HEK293 (cell line): ENCODE results near the gene SMIM14.
A peak's percentile ranks its signal among the peaks of the same experiment; 100 is the strongest.
"Not testable (repeated sequence)": the region's sequence is repeated elsewhere in the genome, so short reads cannot be mapped to it uniquely, and the experiment has no call there.

Source experiments
- CTCF ChIA-PET: fragments of 350-600 bp; formaldehyde crosslinking; extraction: SDS; loops from one replicate; lab custom pipeline; 2021; ENCODE audit warnings: antibody characterized with exemption; lab: Yijun Ruan, JAX
- POLR2A ChIA-PET: fragments of 300-600 bp; formaldehyde crosslinking; extraction: SDS; loops from one replicate; lab custom pipeline; 2020; ENCODE audit warnings: antibody characterized with exemption, inconsistent platforms; lab: Yijun Ruan, JAX
- H3K27ac ChIP-seq: fragments of 200-500 bp; sonication (Bioruptor generic); 2 replicates; pipeline ENCODE4 v1.5.1; 2014; ENCODE audit warnings: low read depth, low read length, control low read depth, inconsistent platforms; ENCODE audit errors: extremely low read depth
- H3K36me3 ChIP-seq, 2 experiments: fragments of 200-500 bp in 1 of 2; sonication (Bioruptor generic) in 1 of 2; 1 replicate in 1 of 2; 2 replicates in 1 of 2; pipeline ENCODE4 v1.5.1; 2014 to 2017; ENCODE audit warnings: inconsistent platforms in 2 of 2, low read length in 2 of 2; ENCODE audit not compliant: control insufficient read depth in 2 of 2, insufficient read depth in 1 of 2
- H3K4me1 ChIP-seq: fragments of 200-500 bp; sonication (Bioruptor generic); 2 replicates; pipeline ENCODE4 v1.5.1; 2014; ENCODE audit warnings: mild to moderate bottlenecking, low read length, inconsistent platforms; ENCODE audit not compliant: control insufficient read depth, insufficient read depth
- H3K4me3 ChIP-seq: 2 replicates; pipeline ENCODE4 v1.5.1; 2011; ENCODE audit warnings: low read depth, mild to moderate bottlenecking, control low read depth, low read length, moderate library complexity
- H3K9me3 ChIP-seq: fragments of 200-500 bp; sonication (Bioruptor generic); 2 replicates; pipeline ENCODE4 v1.5.1; 2014; ENCODE audit warnings: low read depth, low read length, inconsistent platforms; ENCODE audit not compliant: control insufficient read depth, insufficient read depth
- GLIS1 ChIP-seq: fragments of 450-650 bp; formaldehyde crosslinking; IDR thresholded peaks from 2 replicates; pipeline ENCODE4 v1.5.1; 2016; ENCODE audit warnings: missing biosample characterization, missing genetic modification characterization
- HOXC10 ChIP-seq: sonication (generic); formaldehyde crosslinking; IDR thresholded peaks from 2 replicates; pipeline ENCODE4 v1.8.1; 2023; ENCODE audit warnings: mild to moderate bottlenecking, missing genetic modification reagents
- KLF1 ChIP-seq: fragments of 450-650 bp; formaldehyde crosslinking; IDR thresholded peaks from 2 replicates; pipeline ENCODE4 v1.5.1; 2016; ENCODE audit warnings: missing biosample characterization, missing genetic modification characterization
- KLF10 ChIP-seq: fragments of 450-650 bp; IDR thresholded peaks from 2 replicates; pipeline ENCODE4 v1.5.1; 2018; ENCODE audit warnings: missing biosample characterization, mild to moderate bottlenecking, missing genetic modification characterization
- KLF9 ChIP-seq: fragments of 450-650 bp; formaldehyde crosslinking; IDR thresholded peaks from 2 replicates; pipeline ENCODE4 v1.5.1; 2016; ENCODE audit warnings: missing biosample characterization, missing genetic modification characterization, low read depth
- SCRT2 ChIP-seq: fragments of 450-650 bp; formaldehyde crosslinking; IDR thresholded peaks from 2 replicates; pipeline ENCODE4 v1.5.1; 2016; ENCODE audit warnings: missing biosample characterization, missing genetic modification characterization
- SETDB1 ChIP-seq: IDR thresholded peaks from one replicate; pipeline ENCODE4 v1.6.1; 2017; ENCODE audit warnings: mild to moderate bottlenecking, low read length, moderate library complexity, mixed read lengths; ENCODE audit not compliant: insufficient read length
- WT1 ChIP-seq: fragments of 450-650 bp; formaldehyde crosslinking; IDR thresholded peaks from 2 replicates; pipeline ENCODE4 v1.5.1; 2016; ENCODE audit warnings: missing biosample characterization, missing genetic modification characterization
- YY2 ChIP-seq: fragments of 450-650 bp; formaldehyde crosslinking; IDR thresholded peaks from 2 replicates; pipeline ENCODE4 v1.5.1; 2016; ENCODE audit warnings: missing biosample characterization, missing genetic modification characterization
- ZBTB8A ChIP-seq: fragments of 450-650 bp; formaldehyde crosslinking; IDR thresholded peaks from 2 replicates; pipeline ENCODE4 v1.5.1; 2016; ENCODE audit warnings: missing biosample characterization, missing genetic modification characterization
- ZNF146 ChIP-seq: fragments of 450-650 bp; formaldehyde crosslinking; IDR thresholded peaks from 2 replicates; pipeline ENCODE4 v1.5.1; 2016; ENCODE audit warnings: missing biosample characterization, missing genetic modification characterization
- ZNF311 ChIP-seq: fragments of 450-650 bp; formaldehyde crosslinking; IDR thresholded peaks from 2 replicates; pipeline ENCODE4 v1.5.1; 2017; ENCODE audit warnings: missing biosample characterization, missing genetic modification characterization, borderline replicate concordance
- ZNF362 ChIP-seq: fragments of 450-650 bp; formaldehyde crosslinking; IDR thresholded peaks from 2 replicates; pipeline ENCODE4 v1.5.1; 2016; ENCODE audit warnings: missing biosample characterization, missing genetic modification characterization
- ZNF501 ChIP-seq: fragments of 450-650 bp; formaldehyde crosslinking; IDR thresholded peaks from 2 replicates; pipeline ENCODE4 v1.5.1; 2016; ENCODE audit warnings: missing biosample characterization, missing genetic modification characterization
- ZNF529 ChIP-seq: fragments of 450-650 bp; formaldehyde crosslinking; IDR thresholded peaks from 2 replicates; pipeline ENCODE4 v1.5.1; 2017; ENCODE audit warnings: missing genetic modification characterization, missing biosample characterization; ENCODE audit not compliant: insufficient replicate concordance
- ZNF654 ChIP-seq: fragments of 450-650 bp; formaldehyde crosslinking; IDR thresholded peaks from 2 replicates; pipeline ENCODE4 v1.5.1; 2016; ENCODE audit warnings: low read depth, missing biosample characterization, missing genetic modification characterization
- ZNF76 ChIP-seq: fragments of 450-650 bp; formaldehyde crosslinking; IDR thresholded peaks from 2 replicates; pipeline ENCODE4; 2016; ENCODE audit warnings: low read depth, missing biosample characterization, missing genetic modification characterization, borderline replicate concordance
- ZNF792 ChIP-seq: fragments of 450-650 bp; formaldehyde crosslinking; IDR thresholded peaks from 2 replicates; pipeline ENCODE4 v1.5.1; 2016; ENCODE audit warnings: missing biosample characterization, missing genetic modification characterization
- TF ChIP-seq, protein P1 (sequence below): fragments of 450-650 bp; IDR thresholded peaks from 2 replicates; pipeline ENCODE4 v1.5.1; 2018; ENCODE audit warnings: missing biosample characterization, mild to moderate bottlenecking, missing genetic modification characterization
- TF ChIP-seq, protein P2 (sequence below): fragments of 450-650 bp; formaldehyde crosslinking; IDR thresholded peaks from 2 replicates; pipeline ENCODE4 v1.5.1; 2016; ENCODE audit warnings: missing biosample characterization, missing genetic modification characterization
- TF ChIP-seq, protein P3 (sequence below): fragments of 450-650 bp; formaldehyde crosslinking; IDR thresholded peaks from 2 replicates; pipeline ENCODE4 v1.5.1; 2016; ENCODE audit warnings: missing biosample characterization, missing genetic modification characterization, borderline replicate concordance
- TF ChIP-seq, protein P4 (sequence below): fragments of 450-650 bp; formaldehyde crosslinking; IDR thresholded peaks from 2 replicates; pipeline ENCODE4 v1.5.1; 2016; ENCODE audit warnings: missing biosample characterization, missing genetic modification characterization

SMIM14 gene

GRCh38 chr4:39544580-39545315 lies 93.9 kb downstream of the SMIM14 start (continued):
- TF ChIP-seq, protein P1, sequence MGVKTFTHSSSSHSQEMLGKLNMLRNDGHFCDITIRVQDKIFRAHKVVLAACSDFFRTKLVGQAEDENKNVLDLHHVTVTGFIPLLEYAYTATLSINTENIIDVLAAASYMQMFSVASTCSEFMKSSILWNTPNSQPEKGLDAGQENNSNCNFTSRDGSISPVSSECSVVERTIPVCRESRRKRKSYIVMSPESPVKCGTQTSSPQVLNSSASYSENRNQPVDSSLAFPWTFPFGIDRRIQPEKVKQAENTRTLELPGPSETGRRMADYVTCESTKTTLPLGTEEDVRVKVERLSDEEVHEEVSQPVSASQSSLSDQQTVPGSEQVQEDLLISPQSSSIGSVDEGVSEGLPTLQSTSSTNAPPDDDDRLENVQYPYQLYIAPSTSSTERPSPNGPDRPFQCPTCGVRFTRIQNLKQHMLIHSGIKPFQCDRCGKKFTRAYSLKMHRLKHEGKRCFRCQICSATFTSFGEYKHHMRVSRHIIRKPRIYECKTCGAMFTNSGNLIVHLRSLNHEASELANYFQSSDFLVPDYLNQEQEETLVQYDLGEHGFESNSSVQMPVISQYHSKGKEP (tag by site-specific recombination): peak; percentile 61; the same call in 1 of the 2 replicates
- TF ChIP-seq WT1 (peak; percentile 75), KLF10 (tag by site-specific recombination) (no peak), ZNF146 (tag by site-specific recombination) (no peak), GLIS1 (peak; percentile 50), ZNF501 (no peak)

DNA sequence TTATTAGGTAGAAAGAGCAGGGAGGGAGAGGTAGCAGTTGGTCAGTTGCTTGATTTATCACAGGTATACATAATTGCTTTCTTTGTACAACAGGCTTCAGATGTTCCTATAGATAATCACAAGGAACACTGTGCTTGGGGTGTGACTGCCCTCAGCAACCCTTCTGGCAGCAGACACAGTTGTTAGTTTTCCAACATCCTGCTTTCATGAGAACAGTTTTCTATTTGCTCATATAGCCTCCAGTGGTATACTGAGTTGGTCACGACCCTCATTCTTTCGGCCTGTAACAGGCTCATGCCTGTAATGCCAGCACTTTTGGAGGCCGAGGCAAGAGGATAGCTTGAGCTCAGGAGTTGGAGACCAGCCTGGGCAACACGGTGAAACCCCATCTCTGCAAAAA lies 94.6 kb downstream of the SMIM14 start:
- H3K9me3 ChIP-seq, POLR2A ChIA-PET, H3K4me3 ChIP-seq, CTCF ChIA-PET, H3K27ac ChIP-seq, H3K36me3 ChIP-seq, H3K4me1 ChIP-seq: not testable (repeated sequence)

DNA sequence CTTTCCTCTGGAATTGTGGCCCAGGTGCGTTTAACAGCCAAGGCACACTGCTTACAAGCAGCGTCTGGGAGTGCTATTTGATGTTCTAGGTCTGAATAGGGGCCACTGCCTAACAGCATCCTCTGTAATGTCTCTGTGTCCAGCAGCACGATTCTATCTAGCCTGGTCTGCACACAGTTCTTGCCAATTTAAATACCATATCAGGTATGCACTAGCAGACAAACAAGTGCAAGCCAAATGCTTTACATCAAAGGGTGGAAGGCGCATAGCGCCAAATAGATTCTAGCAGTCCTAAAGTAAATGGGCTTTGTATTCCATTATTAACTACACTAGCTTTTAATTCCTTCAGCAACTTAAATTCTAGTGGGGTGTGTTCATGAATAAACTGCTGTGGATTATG lies 95.6 kb downstream of the SMIM14 start:
- no peaks in the 10 kb centered on the region for H3K36me3 ChIP-seq
- H3K27ac ChIP-seq: no peak overlapping the region
- H3K4me3 ChIP-seq: no peak overlapping the region
- H3K9me3 ChIP-seq: no peaks in the 10 kb centered on the region
- TF ChIP-seq, protein P2, sequence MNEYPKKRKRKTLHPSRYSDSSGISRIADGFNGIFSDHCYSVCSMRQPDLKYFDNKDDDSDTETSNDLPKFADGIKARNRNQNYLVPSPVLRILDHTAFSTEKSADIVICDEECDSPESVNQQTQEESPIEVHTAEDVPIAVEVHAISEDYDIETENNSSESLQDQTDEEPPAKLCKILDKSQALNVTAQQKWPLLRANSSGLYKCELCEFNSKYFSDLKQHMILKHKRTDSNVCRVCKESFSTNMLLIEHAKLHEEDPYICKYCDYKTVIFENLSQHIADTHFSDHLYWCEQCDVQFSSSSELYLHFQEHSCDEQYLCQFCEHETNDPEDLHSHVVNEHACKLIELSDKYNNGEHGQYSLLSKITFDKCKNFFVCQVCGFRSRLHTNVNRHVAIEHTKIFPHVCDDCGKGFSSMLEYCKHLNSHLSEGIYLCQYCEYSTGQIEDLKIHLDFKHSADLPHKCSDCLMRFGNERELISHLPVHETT: no peak
- TF ChIP-seq ZNF792 (tag by site-specific recombination): no peak
- TF ChIP-seq SCRT2 (tag by site-specific recombination): no peak
- no peak for TF ChIP-seq ZBTB8A (tag by site-specific recombination)
- no peak for TF ChIP-seq ZNF362 (tag by site-specific recombination)
- TF ChIP-seq ZNF529 (tag by site-specific recombination): no peak
- TF ChIP-seq, protein P3, sequence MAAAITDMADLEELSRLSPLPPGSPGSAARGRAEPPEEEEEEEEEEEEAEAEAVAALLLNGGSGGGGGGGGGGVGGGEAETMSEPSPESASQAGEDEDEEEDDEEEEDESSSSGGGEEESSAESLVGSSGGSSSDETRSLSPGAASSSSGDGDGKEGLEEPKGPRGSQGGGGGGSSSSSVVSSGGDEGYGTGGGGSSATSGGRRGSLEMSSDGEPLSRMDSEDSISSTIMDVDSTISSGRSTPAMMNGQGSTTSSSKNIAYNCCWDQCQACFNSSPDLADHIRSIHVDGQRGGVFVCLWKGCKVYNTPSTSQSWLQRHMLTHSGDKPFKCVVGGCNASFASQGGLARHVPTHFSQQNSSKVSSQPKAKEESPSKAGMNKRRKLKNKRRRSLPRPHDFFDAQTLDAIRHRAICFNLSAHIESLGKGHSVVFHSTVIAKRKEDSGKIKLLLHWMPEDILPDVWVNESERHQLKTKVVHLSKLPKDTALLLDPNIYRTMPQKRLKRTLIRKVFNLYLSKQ (tag by site-specific recombination): no peak
- no peak for TF ChIP-seq KLF9 (tag by site-specific recombination)
- no peak for TF ChIP-seq ZNF311
- no peak for TF ChIP-seq HOXC10 (CRISPR knock-in tag)
- TF ChIP-seq, protein P4, sequence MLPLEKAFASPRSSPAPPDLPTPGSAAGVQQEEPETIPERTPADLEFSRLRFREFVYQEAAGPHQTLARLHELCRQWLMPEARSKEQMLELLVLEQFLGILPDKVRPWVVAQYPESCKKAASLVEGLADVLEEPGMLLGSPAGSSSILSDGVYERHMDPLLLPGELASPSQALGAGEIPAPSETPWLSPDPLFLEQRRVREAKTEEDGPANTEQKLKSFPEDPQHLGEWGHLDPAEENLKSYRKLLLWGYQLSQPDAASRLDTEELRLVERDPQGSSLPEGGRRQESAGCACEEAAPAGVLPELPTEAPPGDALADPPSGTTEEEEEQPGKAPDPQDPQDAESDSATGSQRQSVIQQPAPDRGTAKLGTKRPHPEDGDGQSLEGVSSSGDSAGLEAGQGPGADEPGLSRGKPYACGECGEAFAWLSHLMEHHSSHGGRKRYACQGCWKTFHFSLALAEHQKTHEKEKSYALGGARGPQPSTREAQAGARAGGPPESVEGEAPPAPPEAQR: no peak
- TF ChIP-seq YY2 (tag by site-specific recombination): no peak
- TF ChIP-seq SETDB1: no peak
- no peak for TF ChIP-seq ZNF76
- no peak for TF ChIP-seq ZNF654 (tag by site-specific recombination)
- no peak for TF ChIP-seq KLF1 (tag by site-specific recombination)
- TF ChIP-seq, all 188 proteins: peak for 0
- ChIA-PET CTCF (no interaction called here), POLR2A (interaction anchor here (1.1 kb wide), 1 partner anchor 16 kb away, joined by 5 read pairs; the partner anchor contains the start of gene UGDH)
- 0 out of 2 replicates have a peak, but pooled peaks cover 8% of the 10 kb centered on the region for H3K4me1 ChIP-seq
